BLaER1 (cell line): ENCODE results near the gene SUN1.
"Not testable (repeated sequence)": the region's sequence is repeated elsewhere in the genome, so short reads cannot be mapped to it uniquely, and the experiment has no call there.

Experiments used
- H3K27ac ChIP-seq: shearing (Covaris generic); formaldehyde crosslinking; 2 replicates; pipeline ENCODE4 v1.8.1; 2022
- H3K27me3 ChIP-seq: shearing (Covaris generic); formaldehyde crosslinking; 2 replicates; pipeline ENCODE4 v1.8.1; 2022
- H3K36me3 ChIP-seq: shearing (Covaris generic); formaldehyde crosslinking; 2 replicates; pipeline ENCODE4 v1.8.1; 2022
- H3K4me1 ChIP-seq: shearing (Covaris generic); formaldehyde crosslinking; 2 replicates; pipeline ENCODE4 v1.8.1; 2022
- H3K4me2 ChIP-seq: shearing (Covaris generic); formaldehyde crosslinking; 2 replicates; pipeline ENCODE4 v1.8.1; 2022
- H3K4me3 ChIP-seq: shearing (Covaris generic); formaldehyde crosslinking; 2 replicates; pipeline ENCODE4 v1.8.1; 2022
- H3K9ac ChIP-seq: shearing (Covaris generic); formaldehyde crosslinking; 2 replicates; pipeline ENCODE4 v1.8.1; 2022
- H3K9me3 ChIP-seq: shearing (Covaris generic); formaldehyde crosslinking; 2 replicates; pipeline ENCODE4 v1.8.1; 2022
- H4K20me1 ChIP-seq: shearing (Covaris generic); formaldehyde crosslinking; 2 replicates; pipeline ENCODE4 v1.8.1; 2022
- Cebpa-rat ChIP-seq: shearing (Covaris generic); IDR thresholded peaks from 2 replicates; pipeline ENCODE4 v1.8.1; 2022

Gene SUN1

GRCh38 chr7:862157-862556, 29.9 kb downstream of the SUN1 start:
- Histone ChIP-seq H3K4me2 (no peak overlapping the region), H3K9me3 (no peaks in the 10 kb centered on the region), H3K36me3 (peaks cover 94% of the 10 kb centered on the region), H3K9ac (no peak overlapping the region), H4K20me1 (0 out of 2 replicates have a peak, but pooled peaks cover under 1% of the 10 kb centered on the region), H3K4me1 (no peaks in the 10 kb centered on the region), H3K4me3 (no peak overlapping the region), H3K27ac (no peak overlapping the region), H3K27me3 (no peaks in the 10 kb centered on the region)
- no peak for TF ChIP-seq Cebpa-rat

- H3K36me3 ChIP-seq, result peaks cover 94% of the 10 kb centered on the region
Observed at GRCh38 chr7:863106-863505, 30.8 kb downstream of the SUN1 start.

GRCh38 chr7:865921-866320, 33.6 kb downstream of the SUN1 start:
- no peaks in the 10 kb centered on the region for H3K4me1 ChIP-seq
- peaks cover 11% of the 10 kb centered on the region; the same call in 1 of the 2 replicates for H4K20me1 ChIP-seq
- TF ChIP-seq Cebpa-rat, result no peak
- H3K27me3 ChIP-seq, result no peaks in the 10 kb centered on the region
- no peak overlapping the region for H3K4me2 ChIP-seq
- H3K27ac ChIP-seq, result no peak overlapping the region
- H3K4me3 ChIP-seq, result no peak overlapping the region
- no peaks in the 10 kb centered on the region for H3K9me3 ChIP-seq
- peaks cover 92% of the 10 kb centered on the region for H3K36me3 ChIP-seq
- H3K9ac ChIP-seq, result no peak overlapping the region

More at GRCh38 chr7:863106-863505, 30.8 kb downstream of the SUN1 start:
- Histone ChIP-seq H3K9ac (no peak overlapping the region), H4K20me1 (peaks cover 10% of the 10 kb centered on the region; the same call in 1 of the 2 replicates), H3K4me1 (no peaks in the 10 kb centered on the region), H3K27ac (no peak overlapping the region), H3K4me3 (no peak overlapping the region), H3K27me3 (no peaks in the 10 kb centered on the region), H3K9me3 (no peaks in the 10 kb centered on the region), H3K4me2 (no peak overlapping the region)
- TF ChIP-seq Cebpa-rat, result no peak

- Histone ChIP-seq H3K36me3 (peaks cover 92% of the 10 kb centered on the region), H3K4me3 (no peak overlapping the region), H3K27me3 (no peaks in the 10 kb centered on the region), H3K9me3 (no peaks in the 10 kb centered on the region), H3K4me2 (no peak overlapping the region), H3K27ac (no peak overlapping the region), H3K4me1 (no peaks in the 10 kb centered on the region), H3K9ac (no peak overlapping the region), H4K20me1 (peaks cover 11% of the 10 kb centered on the region; the same call in 1 of the 2 replicates)
- TF ChIP-seq Cebpa-rat, result no peak
Observed at GRCh38 chr7:867001-867405, 34.7 kb downstream of the SUN1 start.

GRCh38 chr7:867406-868188, 35.3 kb downstream of the SUN1 start:
- Histone ChIP-seq H4K20me1 (peaks cover 11% of the 10 kb centered on the region; the same call in 1 of the 2 replicates), H3K4me3 (no peak overlapping the region), H3K9me3 (no peaks in the 10 kb centered on the region), H3K27me3 (no peaks in the 10 kb centered on the region), H3K4me1 (no peaks in the 10 kb centered on the region), H3K36me3 (peaks cover 92% of the 10 kb centered on the region), H3K4me2 (no peak overlapping the region), H3K27ac (no peak overlapping the region), H3K9ac (no peak overlapping the region)
- TF ChIP-seq Cebpa-rat, result no peak

- TF ChIP-seq Cebpa-rat, result no peak
- Histone ChIP-seq H3K36me3 (peaks cover 92% of the 10 kb centered on the region), H3K4me1 (peaks cover 3% of the 10 kb centered on the region), H3K27ac (no peak overlapping the region), H4K20me1 (peaks cover 11% of the 10 kb centered on the region; the same call in 1 of the 2 replicates), H3K9ac (no peak overlapping the region), H3K9me3 (no peaks in the 10 kb centered on the region), H3K4me2 (no peak overlapping the region), H3K27me3 (no peaks in the 10 kb centered on the region), H3K4me3 (no peak overlapping the region)
Observed at GRCh38 chr7:868189-868486, 35.9 kb downstream of the SUN1 start.

- TF ChIP-seq Cebpa-rat, result no peak
- H3K9me3 ChIP-seq, result no peaks in the 10 kb centered on the region
- H3K27ac ChIP-seq, result no peak overlapping the region
- H3K4me1 ChIP-seq, result peaks cover 13% of the 10 kb centered on the region
- peaks cover 11% of the 10 kb centered on the region; the same call in 1 of the 2 replicates for H4K20me1 ChIP-seq
- peaks cover 91% of the 10 kb centered on the region for H3K36me3 ChIP-seq
- H3K4me3 ChIP-seq, result no peak overlapping the region
- no peak overlapping the region for H3K9ac ChIP-seq
- no peaks in the 10 kb centered on the region for H3K27me3 ChIP-seq
- H3K4me2 ChIP-seq, result no peak overlapping the region
Observed at GRCh38 chr7:869348-869747, 37.1 kb downstream of the SUN1 start.

- H3K36me3 ChIP-seq, result peaks cover 76% of the 10 kb centered on the region
Observed at GRCh38 chr7:871900-872537, 39.7 kb downstream of the SUN1 start.

GRCh38 chr7:872685-873084, 40.4 kb downstream of the SUN1 start:
- peaks cover 27% of the 10 kb centered on the region for H3K4me1 ChIP-seq
- H3K36me3 ChIP-seq, result peaks cover 70% of the 10 kb centered on the region
- not testable (repeated sequence) for H4K20me1 ChIP-seq, H3K9me3 ChIP-seq, H3K4me2 ChIP-seq, H3K27ac ChIP-seq, H3K27me3 ChIP-seq, H3K9ac ChIP-seq, H3K4me3 ChIP-seq

More at GRCh38 chr7:871900-872537, 39.7 kb downstream of the SUN1 start:
- no peak for TF ChIP-seq Cebpa-rat
- H3K4me3 ChIP-seq, result no peak overlapping the region
- H3K4me2 ChIP-seq, result no peak overlapping the region
- H4K20me1 ChIP-seq, result peaks cover 11% of the 10 kb centered on the region; the same call in 1 of the 2 replicates
- no peak overlapping the region for H3K27ac ChIP-seq
- H3K27me3 ChIP-seq, result no peaks in the 10 kb centered on the region
- H3K9me3 ChIP-seq, result no peaks in the 10 kb centered on the region
- H3K9ac ChIP-seq, result 0 out of 2 replicates have a peak overlapping the region, but pooled peaks have one; percentile 38
- peaks cover 27% of the 10 kb centered on the region for H3K4me1 ChIP-seq

GRCh38 chr7:873367-874002, 41.2 kb downstream of the SUN1 start:
- TF ChIP-seq Cebpa-rat, result no peak
- Histone ChIP-seq H3K9me3 (no peaks in the 10 kb centered on the region), H4K20me1 (peaks cover 8% of the 10 kb centered on the region), H3K27me3 (no peaks in the 10 kb centered on the region), H3K36me3 (peaks cover 62% of the 10 kb centered on the region), H3K27ac (peak overlapping the region; percentile 36), H3K4me2 (peak overlapping the region; percentile 43), H3K9ac (peak overlapping the region; percentile 51; the same call in 1 of the 2 replicates), H3K4me3 (no peak overlapping the region), H3K4me1 (peaks cover 34% of the 10 kb centered on the region)
